PC-3 (cell line): ENCODE results near the gene PDGFD. TPM values are rescaled to one million over a fixed set of nuclear protein-coding genes. Genes with fewer than 3 reads are reported as not detected.

Experiments
- ATAC-seq: fragments of 200-7000 bp; cut with Tn5 transposase; 2 replicates; pipeline ENCODE4 v1.9.1; 2020; ENCODE audit warnings: mild to moderate bottlenecking, moderate library complexity
- BruUV-seq: library from RNA; stranded (reverse); fragments of 400-500 nt; replicated peaks from 2 replicates; lab custom pipeline; 2021; lab: Mats Ljungman, UMichigan
- CTCF ChIA-PET: fragments of 300-600 bp; sonication (Branson Sonifier 250); formaldehyde crosslinking; loops from one replicate; lab custom pipeline; 2022; ENCODE audit warnings: antibody characterized with exemption; lab: Charles Lee
- POLR2A ChIA-PET: fragments of 300-600 bp; sonication (Branson Sonifier 250); formaldehyde crosslinking; loops from one replicate; lab custom pipeline; 2022; ENCODE audit warnings: antibody characterized with exemption; ENCODE audit not compliant: unreplicated experiment; lab: Charles Lee
- DNase-seq: peaks from one replicate; pipeline ENCODE4 v3.0.0-alpha.2; 2015
- H2AFZ ChIP-seq: fragments of 300-600 bp; sonication (generic); 2 replicates; pipeline ENCODE4 v1.6.0; 2016; ENCODE audit warnings: antibody characterized with exemption, low read length
- H3F3A ChIP-seq: fragments of 300-600 bp; sonication (generic); one replicate; pipeline ENCODE4 v1.6.0; 2017; ENCODE audit warnings: antibody characterized with exemption, low read length, control low read depth, mild to moderate bottlenecking; ENCODE audit not compliant: unreplicated experiment
- H3K27ac ChIP-seq: fragments of 300-600 bp; sonication (generic); 2 replicates; pipeline ENCODE4 v1.5.1; 2016; ENCODE audit warnings: mild to moderate bottlenecking, low read length
- H3K27me3 ChIP-seq: fragments of 300-600 bp; sonication (generic); 2 replicates; pipeline ENCODE4 v1.6.1; 2016; ENCODE audit warnings: low read length, mixed read lengths
- H3K36me3 ChIP-seq: fragments of 300-600 bp; sonication (generic); 2 replicates; pipeline ENCODE4 v1.6.1; 2016; ENCODE audit warnings: low read depth, mixed run types, low read length, mixed read lengths
- H3K4me1 ChIP-seq: fragments of 300-600 bp; sonication (generic); 2 replicates; pipeline ENCODE4 v1.5.1; 2016; ENCODE audit warnings: low read length; ENCODE audit not compliant: insufficient read depth
- H3K4me2 ChIP-seq: fragments of 300-600 bp; sonication (generic); 2 replicates; pipeline ENCODE4 v1.6.0; 2016; ENCODE audit warnings: low read length
- H3K4me3 ChIP-seq: fragments of 300-600 bp; sonication (generic); 2 replicates; pipeline ENCODE4 v1.5.1; 2016; ENCODE audit warnings: mild to moderate bottlenecking, low read length, mixed read lengths
- H3K79me2 ChIP-seq: fragments of 300-600 bp; sonication (generic); 2 replicates; pipeline ENCODE4 v1.6.1; 2017; ENCODE audit warnings: low read length, mixed read lengths
- H3K9ac ChIP-seq: fragments of 300-600 bp; sonication (generic); 2 replicates; pipeline ENCODE4 v1.6.0; 2016; ENCODE audit warnings: mild to moderate bottlenecking, low read length
- H3K9me2 ChIP-seq: fragments of 300-600 bp; sonication (generic); replicated peaks from 2 replicates; pipeline ENCODE4 v1.6.1; 2016; ENCODE audit warnings: mixed run types, low read length, mixed read lengths
- H3K9me3 ChIP-seq: fragments of 300-600 bp; sonication (generic); 2 replicates; pipeline ENCODE4 v1.6.1; 2016; ENCODE audit warnings: low read length, mixed read lengths
- H4K20me1 ChIP-seq: fragments of 300-600 bp; sonication (generic); 2 replicates; pipeline ENCODE4 v1.6.1; 2016; ENCODE audit warnings: low read length, mixed read lengths
- EZH2 ChIP-seq: fragments of 300-600 bp; sonication (generic); IDR thresholded peaks from one replicate; pipeline ENCODE4 v1.6.1; 2017; ENCODE audit warnings: antibody characterized with exemption, mild to moderate bottlenecking, low read length; ENCODE audit not compliant: unreplicated experiment
- EZH2phosphoT487 ChIP-seq: fragments of 300-600 bp; sonication (generic); IDR thresholded peaks from 2 replicates; pipeline ENCODE4 v1.6.1; 2018; ENCODE audit warnings: mild to moderate bottlenecking, antibody characterized with exemption, low read length, borderline replicate concordance
- intact Hi-C: fragments of 100-400 bp; cut with micrococcal nuclease; formaldehyde crosslinking; loops from 2 replicates; pipeline ENCODE4 v1.9.0; 2023
- total RNA-seq: library from RNA; depleted of rRNA; stranded (reverse); fragments of >200 nt; gene quantifications from 2 replicates; pipeline ENCODE4 v1.2.3, GENCODE V29; 2014
- TF ChIP-seq, protein P1 (sequence below): fragments of 300-600 bp; sonication (generic); conservative IDR thresholded peaks from 2 replicates; pipeline ENCODE4 v1.5.1; 2017; ENCODE audit warnings: antibody characterized with exemption, low read depth, mild to moderate bottlenecking, low read length

Gene PDGFD
- total RNA-seq, 1 experiment from 2014 or later, result 5.0 TPM

- no peaks in the 10 kb centered on the region for H3K4me1 ChIP-seq
- ATAC-seq, result no peak
- no peak overlapping the region for H3K27ac ChIP-seq
- ChIA-PET POLR2A (no interaction called here), CTCF (no interaction called here)
- H3K9me3 ChIP-seq, result no peaks in the 10 kb centered on the region
- no peaks in the 10 kb centered on the region for H4K20me1 ChIP-seq
- no peaks in the 10 kb centered on the region for H3K9me2 ChIP-seq
- no peak overlapping the region for H3K9ac ChIP-seq
- H3K4me3 ChIP-seq, result no peak overlapping the region
- H3K27me3 ChIP-seq, result peaks cover 10% of the 10 kb centered on the region; the same call in 1 of the 2 replicates
- H3K79me2 ChIP-seq, result no peaks in the 10 kb centered on the region
- no peaks in the 10 kb centered on the region for H3K36me3 ChIP-seq
- no TSS peak for BruUV-seq
- no peak for DNase-seq
- no peak overlapping the region for H2AFZ ChIP-seq
- no peaks in the 10 kb centered on the region for H3F3A ChIP-seq
- no peak overlapping the region for H3K4me2 ChIP-seq
- TF ChIP-seq, protein P1, sequence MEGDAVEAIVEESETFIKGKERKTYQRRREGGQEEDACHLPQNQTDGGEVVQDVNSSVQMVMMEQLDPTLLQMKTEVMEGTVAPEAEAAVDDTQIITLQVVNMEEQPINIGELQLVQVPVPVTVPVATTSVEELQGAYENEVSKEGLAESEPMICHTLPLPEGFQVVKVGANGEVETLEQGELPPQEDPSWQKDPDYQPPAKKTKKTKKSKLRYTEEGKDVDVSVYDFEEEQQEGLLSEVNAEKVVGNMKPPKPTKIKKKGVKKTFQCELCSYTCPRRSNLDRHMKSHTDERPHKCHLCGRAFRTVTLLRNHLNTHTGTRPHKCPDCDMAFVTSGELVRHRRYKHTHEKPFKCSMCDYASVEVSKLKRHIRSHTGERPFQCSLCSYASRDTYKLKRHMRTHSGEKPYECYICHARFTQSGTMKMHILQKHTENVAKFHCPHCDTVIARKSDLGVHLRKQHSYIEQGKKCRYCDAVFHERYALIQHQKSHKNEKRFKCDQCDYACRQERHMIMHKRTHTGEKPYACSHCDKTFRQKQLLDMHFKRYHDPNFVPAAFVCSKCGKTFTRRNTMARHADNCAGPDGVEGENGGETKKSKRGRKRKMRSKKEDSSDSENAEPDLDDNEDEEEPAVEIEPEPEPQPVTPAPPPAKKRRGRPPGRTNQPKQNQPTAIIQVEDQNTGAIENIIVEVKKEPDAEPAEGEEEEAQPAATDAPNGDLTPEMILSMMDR, result no peak
- TF ChIP-seq EZH2 (no peak), EZH2phosphoT487 (no peak)
- intact Hi-C loops, result no loop called here
Measured at GRCh38 chr11:104009744-104010143, 154.2 kb downstream of the PDGFD start.

DNA sequence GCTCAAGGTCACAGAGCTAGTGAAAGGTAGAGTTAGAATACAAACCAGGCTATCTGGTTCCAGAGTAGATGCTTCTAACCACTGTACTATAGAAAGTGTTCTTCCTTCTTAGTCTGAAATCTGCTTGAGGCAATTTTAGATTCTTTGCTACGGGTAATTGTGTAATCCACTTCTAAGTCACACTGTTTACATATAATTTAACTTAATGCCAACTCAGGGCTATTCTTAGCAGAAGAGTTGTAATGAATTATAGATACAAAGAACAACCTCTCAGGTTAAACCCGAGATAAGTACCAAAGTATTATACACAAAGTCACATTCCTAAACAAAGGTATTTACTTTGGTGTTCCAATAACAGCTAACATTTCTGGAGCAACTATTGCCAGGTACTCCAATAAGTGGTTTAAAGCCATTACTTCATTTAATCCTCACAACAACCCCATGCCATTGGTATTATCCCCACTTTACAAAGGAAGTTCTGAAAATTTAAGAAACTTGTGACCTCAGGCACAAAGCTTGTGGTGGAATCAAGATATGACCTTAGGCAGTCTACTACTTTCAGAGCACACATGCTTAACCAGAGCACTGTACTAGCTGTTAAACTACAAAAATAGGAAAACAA, 158.6 kb downstream of the PDGFD start:
- Histone ChIP-seq H3K27me3 (peaks cover 7% of the 10 kb centered on the region; the same call in 1 of the 2 replicates), H4K20me1 (no peaks in the 10 kb centered on the region), H3K4me2 (no peak overlapping the region), H3K4me3 (no peak overlapping the region), H3K9ac (no peak overlapping the region), H3K27ac (no peak overlapping the region), H3K36me3 (no peaks in the 10 kb centered on the region), H3K9me2 (no peaks in the 10 kb centered on the region), H2AFZ (no peak overlapping the region), H3F3A (no peaks in the 10 kb centered on the region), H3K79me2 (no peaks in the 10 kb centered on the region), H3K9me3 (no peaks in the 10 kb centered on the region), H3K4me1 (no peaks in the 10 kb centered on the region)
- ChIA-PET POLR2A (no interaction called here), CTCF (no interaction called here)
- DNase-seq, result peak; percentile 14
- no peak for ATAC-seq
- TF ChIP-seq EZH2 (no peak), EZH2phosphoT487 (no peak)
- TF ChIP-seq, protein P1, result no peak
- BruUV-seq, result no TSS peak
- intact Hi-C loops, result no loop called here

- BruUV-seq, result no TSS peak
Measured at GRCh38 chr11:104003491-104003890, 160.5 kb downstream of the PDGFD start.

More at GRCh38 chr11:104003491-104003890, 160.5 kb downstream of the PDGFD start:
- Histone ChIP-seq H3F3A (no peaks in the 10 kb centered on the region), H3K4me1 (no peaks in the 10 kb centered on the region), H3K9ac (no peak overlapping the region), H3K27me3 (peaks cover 15% of the 10 kb centered on the region; the same call in 1 of the 2 replicates), H3K4me3 (no peak overlapping the region), H3K27ac (no peak overlapping the region), H3K9me3 (no peaks in the 10 kb centered on the region), H3K4me2 (no peak overlapping the region), H3K36me3 (no peaks in the 10 kb centered on the region), H2AFZ (no peak overlapping the region), H3K79me2 (no peaks in the 10 kb centered on the region), H3K9me2 (no peaks in the 10 kb centered on the region), H4K20me1 (no peaks in the 10 kb centered on the region)
- CTCF ChIA-PET, result no interaction called here
- POLR2A ChIA-PET, result no interaction called here
- DNase-seq (no peak), ATAC-seq (no peak)
- TF ChIP-seq, protein P1, result no peak
- TF ChIP-seq EZH2phosphoT487, result no peak
- no peak for TF ChIP-seq EZH2
- intact Hi-C loops, result no loop called here
